ENCODE results near the gene LRRFIP1.

Gene LRRFIP1, protein sequence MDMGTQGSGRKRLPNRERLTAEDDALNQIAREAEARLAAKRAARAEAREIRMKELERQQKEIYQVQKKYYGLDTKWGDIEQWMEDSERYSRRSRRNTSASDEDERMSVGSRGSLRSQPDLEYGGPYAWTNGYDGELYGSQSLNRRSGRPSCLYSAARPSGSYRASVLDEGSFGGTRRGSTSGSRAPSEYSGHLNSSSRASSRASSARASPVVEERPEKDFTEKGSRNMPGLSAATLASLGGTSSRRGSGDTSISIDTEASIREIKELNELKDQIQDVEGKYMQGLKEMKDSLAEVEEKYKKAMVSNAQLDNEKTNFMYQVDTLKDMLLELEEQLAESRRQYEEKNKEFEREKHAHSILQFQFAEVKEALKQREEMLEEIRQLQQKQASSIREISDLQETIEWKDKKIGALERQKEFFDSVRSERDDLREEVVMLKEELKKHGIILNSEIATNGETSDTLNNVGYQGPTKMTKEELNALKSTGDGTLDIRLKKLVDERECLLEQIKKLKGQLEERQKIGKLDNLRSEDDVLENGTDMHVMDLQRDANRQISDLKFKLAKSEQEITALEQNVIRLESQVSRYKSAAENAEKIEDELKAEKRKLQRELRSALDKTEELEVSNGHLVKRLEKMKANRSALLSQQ

DNA sequence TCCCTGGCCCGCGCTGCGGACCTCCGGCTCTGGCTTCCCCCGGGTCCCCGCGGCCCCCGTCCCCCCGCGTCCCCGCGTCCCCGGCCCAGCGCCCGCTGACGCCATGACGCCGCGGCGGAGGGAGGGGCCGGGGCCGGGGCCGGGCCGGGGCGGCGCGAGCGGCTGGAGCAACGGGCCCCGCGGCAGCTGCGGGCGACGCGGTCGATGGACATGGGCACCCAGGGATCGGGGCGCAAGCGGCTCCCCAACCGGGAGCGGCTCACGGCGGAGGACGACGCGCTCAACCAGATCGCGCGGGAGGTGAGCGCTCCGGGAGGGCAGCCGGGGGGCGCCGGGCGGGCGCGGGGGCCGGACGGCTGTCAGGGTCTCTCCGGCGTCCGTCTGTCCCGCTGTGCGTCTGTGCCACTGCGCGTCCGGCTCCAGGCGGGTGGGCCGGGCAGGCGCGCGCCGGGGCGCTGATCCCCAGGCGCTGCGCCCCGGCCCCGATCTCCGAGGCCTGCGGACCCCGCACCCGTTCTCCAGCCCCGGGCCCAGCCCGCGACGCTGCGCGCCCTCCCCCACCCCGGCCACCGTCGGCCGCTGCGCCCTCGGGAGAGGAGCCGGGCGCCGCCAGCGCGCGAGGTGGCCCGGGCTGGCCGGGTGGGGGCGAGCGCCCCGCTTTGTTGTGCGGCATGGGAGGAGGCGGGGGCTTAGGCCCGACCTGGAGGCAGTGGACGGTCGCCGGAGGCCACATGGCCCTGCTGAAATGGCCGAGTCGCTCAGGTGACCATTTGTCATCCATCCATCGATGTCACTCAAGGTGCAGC, at the start of gene LRRFIP1:
Gene LRRFIP1 (plus strand): TSS at position 147 of the 806 bp plus-strand sequence. CDS start 58 bp downstream, at position 205.
- Mint-ChIP-seq H3K27me3 (ENCODE audit: low read depth, poor library complexity) (peaks cover 60% of the 10 kb centered on the region), H3K4me1 (peaks cover 40% of the 10 kb centered on the region), H3K9me3 (no peaks in the 10 kb centered on the region), H3K36me3 (ENCODE audit: low read depth) (peaks cover 24% of the 10 kb centered on the region), H3K4me3 (peak within 1 kb of the TSS; percentile 90), H3K27ac (no peak within 1 kb of the TSS)
- DNase-seq = peak; percentile 69
- TF ChIP-seq, protein P1, sequence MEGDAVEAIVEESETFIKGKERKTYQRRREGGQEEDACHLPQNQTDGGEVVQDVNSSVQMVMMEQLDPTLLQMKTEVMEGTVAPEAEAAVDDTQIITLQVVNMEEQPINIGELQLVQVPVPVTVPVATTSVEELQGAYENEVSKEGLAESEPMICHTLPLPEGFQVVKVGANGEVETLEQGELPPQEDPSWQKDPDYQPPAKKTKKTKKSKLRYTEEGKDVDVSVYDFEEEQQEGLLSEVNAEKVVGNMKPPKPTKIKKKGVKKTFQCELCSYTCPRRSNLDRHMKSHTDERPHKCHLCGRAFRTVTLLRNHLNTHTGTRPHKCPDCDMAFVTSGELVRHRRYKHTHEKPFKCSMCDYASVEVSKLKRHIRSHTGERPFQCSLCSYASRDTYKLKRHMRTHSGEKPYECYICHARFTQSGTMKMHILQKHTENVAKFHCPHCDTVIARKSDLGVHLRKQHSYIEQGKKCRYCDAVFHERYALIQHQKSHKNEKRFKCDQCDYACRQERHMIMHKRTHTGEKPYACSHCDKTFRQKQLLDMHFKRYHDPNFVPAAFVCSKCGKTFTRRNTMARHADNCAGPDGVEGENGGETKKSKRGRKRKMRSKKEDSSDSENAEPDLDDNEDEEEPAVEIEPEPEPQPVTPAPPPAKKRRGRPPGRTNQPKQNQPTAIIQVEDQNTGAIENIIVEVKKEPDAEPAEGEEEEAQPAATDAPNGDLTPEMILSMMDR (IDR thresholded peaks at IDR 0.05) = no peak

DNA sequence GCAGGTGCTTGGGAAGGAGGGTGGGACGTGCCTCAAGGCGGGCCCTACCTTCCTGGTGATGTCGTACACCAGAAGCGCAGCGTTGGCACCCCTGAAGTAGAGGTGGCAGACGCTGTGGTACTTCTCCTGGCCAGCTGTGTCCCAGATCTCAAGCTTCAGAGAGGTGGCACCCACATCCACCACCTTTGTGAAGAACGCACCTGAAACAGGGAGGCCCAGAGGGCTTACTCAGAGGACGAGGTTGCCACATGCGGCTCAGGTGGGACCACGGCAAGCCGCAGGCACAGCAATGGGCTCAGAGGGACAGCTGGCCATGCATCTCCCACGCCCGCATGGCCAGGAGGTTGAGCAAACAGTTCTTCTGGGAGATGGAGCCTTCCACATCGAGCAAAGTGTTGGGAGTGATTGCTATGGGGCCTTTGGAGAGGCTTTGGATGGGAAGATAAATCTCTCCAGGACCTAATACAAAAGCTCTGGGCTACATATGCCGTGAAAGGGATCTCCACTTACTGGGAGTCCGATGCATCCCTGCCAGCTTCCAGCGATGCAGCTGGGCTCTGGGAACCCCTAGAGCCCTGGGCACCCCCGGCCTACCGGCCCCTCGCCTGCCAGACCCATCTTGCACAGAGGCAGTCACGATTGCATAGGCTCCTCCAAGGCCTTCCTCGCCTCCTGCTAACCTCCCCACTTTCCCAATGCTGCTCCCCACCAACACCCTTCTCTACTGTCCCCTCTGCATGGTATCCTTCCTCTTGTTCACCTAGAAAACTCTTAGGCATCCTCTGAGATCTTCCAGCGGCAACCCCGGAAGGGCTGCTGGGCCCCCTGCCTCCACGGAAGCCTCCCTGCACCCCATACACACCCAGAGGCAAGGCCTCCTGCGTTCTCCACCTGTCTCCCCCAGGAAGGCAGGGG, 49.2 kb upstream of the LRRFIP1 start:
- no peak overlapping the region for H3K4me3 Mint-ChIP-seq
- peak overlapping the region; percentile 49 for H3K27ac Mint-ChIP-seq
- TF ChIP-seq, protein P1 (IDR thresholded peaks at IDR 0.05) = no peak
- peaks cover 16% of the 10 kb centered on the region for H3K27me3 Mint-ChIP-seq (ENCODE audit: low read depth, poor library complexity)
- no peaks in the 10 kb centered on the region for H3K36me3 Mint-ChIP-seq (ENCODE audit: low read depth)
- no peak for DNase-seq
- no peaks in the 10 kb centered on the region for H3K9me3 Mint-ChIP-seq
- H3K4me1 Mint-ChIP-seq = peaks cover 43% of the 10 kb centered on the region

DNA sequence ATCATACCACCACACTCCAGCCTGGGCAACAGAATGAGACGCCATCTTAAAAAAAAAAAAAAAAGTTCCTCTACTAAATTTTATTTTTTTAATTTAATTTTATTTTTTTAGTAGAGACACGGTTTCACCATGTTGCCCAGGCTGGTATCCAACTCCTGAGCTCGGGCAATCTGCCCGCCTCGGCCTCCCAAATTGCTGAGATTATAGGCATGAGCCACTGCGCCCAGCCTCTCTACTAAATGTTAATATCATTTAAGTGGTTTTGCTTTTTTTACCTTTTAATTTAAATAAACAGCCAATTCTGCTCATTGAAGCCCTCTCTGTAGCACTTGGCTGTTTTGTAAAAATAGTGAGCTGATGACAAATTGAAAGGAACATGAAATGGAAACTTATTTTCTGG, 46.1 kb upstream of the LRRFIP1 start:
- H3K4me3 Mint-ChIP-seq = no peak overlapping the region
- no peaks in the 10 kb centered on the region for H3K36me3 Mint-ChIP-seq (ENCODE audit: low read depth)
- H3K4me1 Mint-ChIP-seq = peaks cover 48% of the 10 kb centered on the region
- peaks cover 8% of the 10 kb centered on the region for H3K27me3 Mint-ChIP-seq (ENCODE audit: low read depth, poor library complexity)
- TF ChIP-seq, protein P1 (IDR thresholded peaks at IDR 0.05) = no peak
- H3K9me3 Mint-ChIP-seq = no peaks in the 10 kb centered on the region
- H3K27ac Mint-ChIP-seq = no peak overlapping the region
- no peak for DNase-seq

DNA sequence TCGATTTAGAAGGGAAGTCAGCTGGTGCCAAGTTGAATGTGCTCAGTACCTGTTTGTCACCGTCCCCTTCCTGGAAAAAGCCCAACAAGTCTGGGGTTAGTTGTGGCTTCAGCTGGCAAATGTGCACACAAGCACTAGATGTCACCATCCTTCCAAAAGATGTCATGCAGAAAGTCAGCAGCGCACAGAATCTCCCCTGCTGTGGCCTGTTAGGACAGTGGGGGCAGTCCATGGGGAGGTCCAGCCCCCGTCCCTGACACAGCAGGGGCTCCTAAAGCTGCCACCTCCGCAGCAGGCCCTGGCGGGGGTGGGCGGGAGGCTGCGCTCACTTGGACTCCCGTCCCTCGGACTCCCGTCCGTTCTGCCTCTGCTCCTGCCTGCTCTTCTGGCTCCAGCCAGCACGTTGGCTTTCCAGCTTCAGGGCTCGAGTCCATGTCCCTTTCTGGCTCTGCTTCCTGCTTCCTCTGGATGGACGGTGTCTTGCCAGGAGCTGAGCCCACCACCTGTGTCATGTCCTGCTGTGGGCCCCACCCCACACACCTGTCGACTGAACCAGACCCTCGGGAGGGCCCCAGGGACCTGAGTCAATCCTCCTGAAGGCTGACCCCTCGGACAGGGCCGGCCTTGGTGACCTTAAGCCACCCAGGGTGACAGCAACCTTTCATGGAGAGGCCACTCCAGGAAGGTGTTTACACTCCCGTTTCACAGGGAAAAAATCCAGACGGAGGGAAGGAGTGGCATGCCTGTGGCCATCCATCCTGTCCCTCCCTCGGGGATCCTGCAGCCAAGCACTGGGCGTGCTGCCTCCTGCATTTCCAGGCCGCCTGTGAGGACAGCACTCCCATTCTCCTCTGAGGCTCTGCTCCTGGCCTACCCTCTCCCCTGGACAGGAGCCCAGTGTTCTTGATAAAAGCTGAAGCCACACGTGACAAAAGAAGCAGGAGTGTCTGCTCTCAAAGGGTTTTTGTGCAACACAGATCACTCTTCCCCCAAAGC, 45.3 kb upstream of the LRRFIP1 start:
- Mint-ChIP-seq H3K4me3 (no peak overlapping the region), H3K27ac (peak overlapping the region; percentile 66), H3K36me3 (ENCODE audit: low read depth) (no peaks in the 10 kb centered on the region), H3K27me3 (ENCODE audit: low read depth, poor library complexity) (peaks cover 10% of the 10 kb centered on the region), H3K9me3 (peaks cover under 1% of the 10 kb centered on the region), H3K4me1 (peaks cover 48% of the 10 kb centered on the region)
- peak; percentile 48 for DNase-seq
- TF ChIP-seq, protein P1 (IDR thresholded peaks at IDR 0.05) = no peak

Measured in nephron progenitor cell (in vitro differentiated cells).